Stimulated activated naive CD8-positive, alpha-beta T cell treated with anti-CD3 and anti-CD28 coated beads, Interleukin-15, amount 100 ng/mL, for 72 hours (primary cell): Measurements from ENCODE around the gene DHRS1.
"Not testable (repeated sequence)": the region's sequence is repeated elsewhere in the genome, so short reads cannot be mapped to it uniquely, and the experiment has no call there.

Experiments used
- ATAC-seq: fragments of 150-1000 bp; cut with Tn5 transposase; 2 replicates; pipeline ENCODE4 v1.10.0; 2021; ENCODE audit warnings: mild to moderate bottlenecking, moderate library complexity
- DNase-seq, 2 donors: peaks; one replicate each; pipeline ENCODE4 v3.0.0; 2021 to 2022
- H3K27ac Mint-ChIP-seq, 2 donors: one replicate each; pipeline ENCODE4 v1.8.0; 2022; ENCODE audit warnings: mild to moderate bottlenecking in 2 of 2, mixed read lengths in 2 of 2, moderate library complexity in 2 of 2
- H3K27me3 Mint-ChIP-seq: one replicate; pipeline ENCODE4 v1.8.0; 2022; ENCODE audit warnings: mixed read lengths
- H3K4me1 Mint-ChIP-seq: one replicate; pipeline ENCODE4 v1.8.0; 2022; ENCODE audit warnings: mild to moderate bottlenecking, mixed read lengths
- H3K4me3 Mint-ChIP-seq, 2 donors: one replicate each; pipeline ENCODE4 v1.8.0; 2022; ENCODE audit warnings: mild to moderate bottlenecking in 2 of 2, mixed read lengths in 2 of 2, moderate library complexity in 1 of 2
- H3K9me3 Mint-ChIP-seq, 2 donors: one replicate each; pipeline ENCODE4 v1.8.0; 2022; ENCODE audit warnings: mixed read lengths in 2 of 2

Gene DHRS1

DNA sequence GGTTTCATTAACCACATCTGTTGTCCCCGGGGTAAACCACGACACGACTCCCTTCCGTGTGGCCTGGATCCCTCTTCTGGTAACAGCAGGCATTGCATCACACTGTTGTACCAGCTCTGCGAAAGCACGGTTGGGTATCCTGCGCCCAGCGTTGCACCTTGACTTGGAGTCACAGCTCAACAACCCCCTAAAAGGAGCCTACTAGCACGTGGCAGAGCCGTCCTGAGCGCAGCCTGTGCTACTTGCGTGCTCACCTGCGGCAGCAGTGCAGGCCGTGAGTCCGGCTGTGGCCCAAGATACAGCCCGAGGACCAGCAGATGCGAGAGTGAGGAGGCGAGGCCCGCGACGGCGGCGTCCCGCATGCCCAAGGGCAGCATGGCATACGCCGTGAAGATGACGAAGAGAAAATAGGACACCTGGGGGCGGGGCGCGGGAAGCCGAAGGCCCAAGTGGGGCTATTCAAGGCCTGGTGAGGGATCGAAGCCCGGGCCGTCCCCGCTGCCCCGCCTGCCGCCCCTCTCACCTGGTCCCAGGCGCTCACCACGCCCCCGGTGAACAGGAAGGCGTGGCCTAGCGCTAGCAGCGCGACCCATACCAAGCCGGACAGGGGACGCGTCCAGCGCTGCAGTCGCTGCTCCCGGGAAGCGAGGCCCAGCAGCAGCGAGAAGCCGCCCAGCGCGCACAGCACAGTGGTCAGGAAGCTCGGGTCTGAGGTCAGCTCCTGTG lies 32.9 kb upstream of the DHRS1 start:
- H3K27ac Mint-ChIP-seq: peak overlapping the region; percentile 47 to 88
- peak; percentile 88 for ATAC-seq

DNA sequence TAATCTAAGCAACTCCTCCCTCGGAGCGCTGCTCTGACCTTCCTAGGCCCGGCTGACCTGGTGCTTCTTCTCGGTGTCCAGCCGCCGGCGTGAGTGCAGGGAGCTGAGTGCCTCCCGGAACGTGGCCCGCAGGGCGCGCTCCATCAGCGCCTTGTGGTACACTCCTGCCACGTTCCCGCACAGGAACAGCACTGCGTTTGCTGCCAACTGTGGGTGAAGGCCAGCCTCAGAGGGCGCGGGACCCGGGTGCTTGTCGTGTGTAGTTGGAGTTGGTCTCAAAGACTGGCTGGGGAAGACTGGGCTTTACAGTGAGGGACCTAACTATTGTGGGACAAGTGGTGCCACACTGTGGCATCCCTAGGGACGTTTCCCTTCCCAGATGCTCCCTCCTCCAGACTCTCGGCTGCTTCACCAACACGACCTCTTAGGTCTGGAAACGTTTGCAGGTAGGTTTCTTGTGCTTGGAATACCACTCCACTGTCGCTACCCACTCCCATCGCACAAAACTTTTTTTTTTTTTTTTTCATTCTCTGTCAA lies 32.2 kb upstream of the DHRS1 start:
- Mint-ChIP-seq H3K27me3 (peaks cover 78% of the 10 kb centered on the region), H3K4me3 (peak overlapping the region; percentile 79 to 81), H3K4me1 (peaks cover 70% of the 10 kb centered on the region), H3K9me3 (no peaks in the 10 kb centered on the region), H3K27ac (no peak overlapping the region)
- ATAC-seq (no peak), DNase-seq (no peak)

More for the DNA sequence above, 32.9 kb upstream of the DHRS1 start:
- H3K4me3 Mint-ChIP-seq: peak overlapping the region; percentile 79 to 81
- peaks cover 64% of the 10 kb centered on the region for H3K4me1 Mint-ChIP-seq
- peaks cover 78% of the 10 kb centered on the region for H3K27me3 Mint-ChIP-seq
- DNase-seq: peak; percentile 83 to 89
- H3K9me3 Mint-ChIP-seq: no peaks in the 10 kb centered on the region

DNA sequence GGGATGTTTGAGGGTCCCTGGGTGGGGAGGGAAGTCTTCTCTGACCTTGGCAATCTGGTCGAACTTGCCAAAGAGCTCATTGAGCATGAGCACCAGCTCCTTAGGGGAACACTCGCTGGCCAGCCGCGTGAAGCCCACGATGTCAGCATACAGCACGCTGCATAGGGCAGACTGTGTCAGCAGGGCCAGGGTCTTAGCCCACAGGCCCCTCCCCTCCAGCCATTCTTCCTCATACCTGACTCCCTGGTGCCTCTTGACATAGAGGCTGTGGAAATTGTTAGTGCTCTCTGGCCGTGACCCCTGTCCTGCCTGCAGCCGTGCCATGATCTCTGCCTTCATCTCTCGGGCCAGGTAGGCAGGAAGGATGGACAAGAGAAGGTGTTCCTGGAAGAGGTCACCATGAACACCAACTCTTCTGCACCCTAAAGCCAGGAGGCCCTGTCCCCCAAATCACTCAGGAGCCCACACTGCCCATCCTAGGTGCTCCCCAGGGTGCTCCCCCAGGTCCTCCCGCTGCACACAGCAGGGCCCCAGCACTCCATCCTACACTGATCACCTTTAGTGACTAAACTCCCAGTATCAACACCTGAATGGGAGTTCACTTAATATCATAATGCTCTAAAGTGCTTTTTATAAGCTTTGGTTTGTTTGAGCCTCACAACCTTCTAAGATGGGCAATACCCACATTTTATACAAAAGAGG lies 31.5 kb upstream of the DHRS1 start:
- ATAC-seq: no peak
- Mint-ChIP-seq H3K27ac (no peak overlapping the region), H3K27me3 (peaks cover 73% of the 10 kb centered on the region), H3K4me1 (peaks cover 69% of the 10 kb centered on the region), H3K4me3 (no peak overlapping the region), H3K9me3 (no peaks in the 10 kb centered on the region)
- DNase-seq: no peak

DNA sequence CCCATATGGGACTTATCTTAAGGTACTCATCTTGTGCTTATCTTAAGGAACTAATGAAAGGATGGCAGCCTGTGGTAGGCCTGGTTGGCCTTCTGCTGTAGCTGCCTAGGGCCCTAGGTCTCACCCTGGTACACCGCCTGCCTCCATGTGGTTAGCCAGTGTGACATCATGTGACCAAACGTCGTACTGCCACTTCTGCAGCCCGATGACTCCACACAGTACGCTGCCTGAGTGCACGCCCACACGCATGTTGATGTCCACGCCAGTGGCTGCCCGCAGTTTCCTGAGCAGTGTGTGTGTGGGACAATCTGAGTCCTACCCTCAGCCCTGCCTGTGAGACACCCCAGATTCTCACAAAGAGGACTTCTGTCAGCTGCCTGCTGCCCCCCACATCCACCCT lies 30.2 kb upstream of the DHRS1 start:
- peaks cover 59% of the 10 kb centered on the region for H3K4me1 Mint-ChIP-seq
- DNase-seq (peak in 1 of 2 donors; percentile 61), ATAC-seq (peak; percentile 62)
- H3K4me3 Mint-ChIP-seq: no peak overlapping the region
- no peaks in the 10 kb centered on the region for H3K9me3 Mint-ChIP-seq
- H3K27me3 Mint-ChIP-seq: peaks cover 59% of the 10 kb centered on the region
- H3K27ac Mint-ChIP-seq: no peak overlapping the region

DNA sequence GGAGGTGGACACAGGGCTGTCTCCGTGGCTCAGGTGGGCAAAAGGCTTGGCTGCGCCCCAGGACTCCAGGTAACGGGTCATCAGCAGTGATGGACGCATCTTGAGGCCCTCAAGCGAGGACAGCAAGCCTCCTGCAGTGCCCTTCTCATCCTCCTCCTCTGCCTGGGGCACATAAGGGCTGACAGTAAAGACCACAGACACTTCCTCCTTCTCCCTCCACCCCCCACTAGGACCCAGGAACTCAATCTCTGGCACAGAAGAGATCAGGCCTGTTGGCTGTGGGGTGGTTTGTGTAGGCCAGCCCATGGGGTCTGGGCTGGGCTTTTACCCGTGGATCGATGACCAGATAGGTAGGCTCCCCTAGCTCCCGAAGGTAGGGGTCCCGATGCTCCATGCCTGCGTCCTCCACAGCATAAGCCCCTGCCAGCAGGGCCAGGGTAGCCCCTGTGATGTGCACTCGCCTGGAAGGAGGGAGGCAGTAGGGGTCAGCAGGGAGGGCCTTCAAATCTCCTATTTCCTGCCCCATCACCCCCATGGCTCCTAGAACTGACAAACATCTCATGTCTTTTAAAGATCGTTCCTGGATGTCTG lies 29.6 kb upstream of the DHRS1 start:
- Mint-ChIP-seq H3K4me3 (no peak overlapping the region), H3K9me3 (no peaks in the 10 kb centered on the region), H3K27me3 (peaks cover 54% of the 10 kb centered on the region), H3K4me1 (peaks cover 53% of the 10 kb centered on the region), H3K27ac (no peak overlapping the region)
- ATAC-seq: no peak
- no peak for DNase-seq

DNA sequence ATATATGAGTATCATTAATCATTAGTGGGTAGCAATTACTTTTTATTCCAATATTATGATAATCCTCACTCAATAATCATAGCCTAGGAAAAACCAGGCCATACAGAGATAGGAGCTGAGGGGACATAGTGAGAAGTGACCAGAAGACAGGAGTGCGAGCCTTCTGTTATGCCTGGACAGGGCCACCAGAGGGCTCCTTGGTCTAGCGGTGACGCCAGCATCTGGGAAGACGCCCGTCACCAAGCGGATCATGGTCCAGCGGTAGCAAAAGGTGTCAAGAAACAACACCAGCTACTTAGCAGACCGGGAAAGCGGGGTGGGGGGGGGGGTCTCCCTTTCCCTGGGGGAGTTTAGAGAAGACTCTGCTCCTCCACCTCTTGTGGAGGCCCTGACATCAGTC lies 28.3 kb upstream of the DHRS1 start:
- ATAC-seq, DNase-seq, H3K27ac Mint-ChIP-seq, H3K9me3 Mint-ChIP-seq, H3K4me3 Mint-ChIP-seq: not testable (repeated sequence)
- H3K4me1 Mint-ChIP-seq: peaks cover 43% of the 10 kb centered on the region
- peaks cover 48% of the 10 kb centered on the region for H3K27me3 Mint-ChIP-seq

DNA sequence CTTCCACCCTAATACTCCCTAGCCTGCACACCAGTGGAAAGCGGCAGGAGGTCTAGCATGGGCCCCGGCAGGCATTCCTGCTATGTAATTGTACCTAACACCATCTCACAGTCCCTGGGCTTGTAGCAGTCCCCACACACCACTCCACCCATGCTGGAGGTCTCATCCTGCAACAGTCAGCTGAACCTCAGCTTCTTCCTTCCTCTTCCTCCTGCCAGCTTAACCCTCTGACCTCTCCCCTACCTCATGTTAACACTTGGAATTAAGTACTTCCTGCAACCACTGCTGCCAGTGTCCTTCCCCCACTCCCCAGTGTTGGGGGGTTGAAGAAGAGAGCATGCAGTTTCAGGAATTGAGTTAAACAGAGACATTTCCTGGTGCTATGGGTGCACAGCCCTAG lies 27.7 kb upstream of the DHRS1 start:
- ATAC-seq: no peak
- Mint-ChIP-seq H3K4me1 (peaks cover 37% of the 10 kb centered on the region), H3K27ac (peak overlapping the region in 1 of 2 donors; percentile 63), H3K9me3 (no peaks in the 10 kb centered on the region), H3K4me3 (no peak overlapping the region), H3K27me3 (peaks cover 44% of the 10 kb centered on the region)
- no peak for DNase-seq

DNA sequence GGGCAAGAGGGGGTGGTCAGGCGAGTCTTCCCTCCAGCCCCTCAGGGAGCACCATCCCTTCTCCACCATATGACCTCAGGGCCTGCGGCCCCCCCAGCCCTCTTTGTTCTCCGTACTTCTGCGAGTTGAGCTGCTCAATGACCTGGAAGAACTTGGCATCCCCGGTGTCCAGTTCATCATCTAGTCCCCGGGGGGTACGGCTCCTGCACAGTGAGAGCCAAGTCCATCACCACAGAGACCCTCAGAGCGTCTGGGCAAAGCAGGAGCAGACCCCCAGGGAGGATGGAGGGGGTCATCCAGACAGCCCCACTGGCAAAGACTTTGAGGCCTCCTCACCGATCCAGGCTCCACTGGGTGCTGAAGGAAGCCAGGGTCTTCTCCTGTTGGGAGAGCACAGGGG lies 26.4 kb upstream of the DHRS1 start:
- ATAC-seq (no peak), DNase-seq (no peak)
- H3K4me3 Mint-ChIP-seq: no peak overlapping the region
- peaks cover 27% of the 10 kb centered on the region for H3K4me1 Mint-ChIP-seq
- H3K27ac Mint-ChIP-seq: no peak overlapping the region
- H3K27me3 Mint-ChIP-seq: peaks cover 30% of the 10 kb centered on the region
- no peaks in the 10 kb centered on the region for H3K9me3 Mint-ChIP-seq

DNA sequence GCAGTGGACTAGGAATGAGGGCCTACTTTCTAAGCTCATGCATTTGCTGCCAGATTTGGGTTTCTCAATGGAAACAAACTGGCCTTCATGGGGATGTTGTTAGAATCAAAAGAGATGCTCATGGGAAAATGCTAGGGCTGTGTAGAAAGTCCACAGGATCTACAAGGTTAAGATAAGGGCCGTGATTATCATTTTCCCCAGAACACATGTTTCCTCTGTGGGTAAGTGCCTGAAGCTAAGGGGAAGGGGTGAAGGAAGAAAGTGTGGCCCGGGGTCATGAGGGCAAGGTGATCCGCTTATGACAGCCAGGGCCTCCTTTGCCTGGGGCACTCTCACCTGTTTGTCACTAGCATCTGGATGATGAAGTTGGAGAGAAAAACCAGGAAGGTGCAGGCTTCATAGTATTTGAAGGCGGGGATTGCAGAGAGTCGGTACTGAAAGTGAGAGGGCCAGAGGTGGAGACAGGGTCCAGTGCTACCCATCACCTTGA lies 25.5 kb upstream of the DHRS1 start:
- H3K27me3 Mint-ChIP-seq: peaks cover 26% of the 10 kb centered on the region
- no peak overlapping the region for H3K4me3 Mint-ChIP-seq
- ATAC-seq: no peak
- no peak for DNase-seq
- peaks cover 27% of the 10 kb centered on the region for H3K4me1 Mint-ChIP-seq
- no peaks in the 10 kb centered on the region for H3K9me3 Mint-ChIP-seq
- H3K27ac Mint-ChIP-seq: no peak overlapping the region

DNA sequence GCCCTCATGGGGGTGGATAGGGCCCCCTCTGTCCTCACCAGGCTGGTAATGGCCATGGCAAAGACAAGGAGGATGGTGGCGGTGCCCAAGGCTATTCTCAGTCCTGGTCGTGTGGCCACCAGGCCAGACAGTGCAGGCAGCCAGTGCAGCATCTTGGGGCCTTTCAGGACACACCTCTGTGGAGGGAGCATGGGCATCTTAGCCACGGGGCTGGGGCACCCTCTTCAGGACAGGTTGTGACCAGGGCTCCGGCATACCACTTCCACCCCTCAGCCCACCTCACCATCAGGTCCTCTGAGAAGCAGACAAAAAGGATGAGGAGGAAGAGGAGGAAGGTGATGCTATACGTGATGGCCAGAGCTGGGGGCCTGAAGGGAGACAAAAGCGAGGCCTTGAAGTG lies 24.4 kb upstream of the DHRS1 start:
- Mint-ChIP-seq H3K27ac (no peak overlapping the region), H3K27me3 (peaks cover 26% of the 10 kb centered on the region), H3K9me3 (no peaks in the 10 kb centered on the region), H3K4me1 (peaks cover 18% of the 10 kb centered on the region), H3K4me3 (no peak overlapping the region)
- ATAC-seq (no peak), DNase-seq (no peak)

DNA sequence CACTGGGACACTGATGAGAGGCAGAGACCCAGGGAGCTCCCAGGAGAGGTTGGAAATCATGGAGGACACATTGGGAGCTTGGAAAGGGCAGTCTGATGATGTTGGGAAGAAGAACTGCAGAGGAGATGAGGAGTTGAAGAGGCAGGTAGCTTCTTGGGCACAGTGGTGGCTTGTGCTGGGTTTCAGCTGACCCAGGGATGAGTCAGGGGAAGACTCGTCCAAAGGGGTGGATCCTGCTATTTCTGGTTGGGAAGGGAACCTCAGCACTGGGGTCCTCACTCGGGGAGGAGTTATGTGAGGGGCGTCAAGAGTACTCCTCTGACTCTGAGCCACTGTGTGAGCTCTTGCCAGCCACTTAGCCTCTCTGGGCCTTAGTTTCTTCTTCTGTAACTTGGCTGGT lies 23.8 kb upstream of the DHRS1 start:
- H3K9me3 Mint-ChIP-seq: no peaks in the 10 kb centered on the region
- H3K4me3 Mint-ChIP-seq: no peak overlapping the region
- ATAC-seq: no peak
- no peak for DNase-seq
- peaks cover 26% of the 10 kb centered on the region for H3K27me3 Mint-ChIP-seq
- no peak overlapping the region for H3K27ac Mint-ChIP-seq
- peaks cover 11% of the 10 kb centered on the region for H3K4me1 Mint-ChIP-seq

DNA sequence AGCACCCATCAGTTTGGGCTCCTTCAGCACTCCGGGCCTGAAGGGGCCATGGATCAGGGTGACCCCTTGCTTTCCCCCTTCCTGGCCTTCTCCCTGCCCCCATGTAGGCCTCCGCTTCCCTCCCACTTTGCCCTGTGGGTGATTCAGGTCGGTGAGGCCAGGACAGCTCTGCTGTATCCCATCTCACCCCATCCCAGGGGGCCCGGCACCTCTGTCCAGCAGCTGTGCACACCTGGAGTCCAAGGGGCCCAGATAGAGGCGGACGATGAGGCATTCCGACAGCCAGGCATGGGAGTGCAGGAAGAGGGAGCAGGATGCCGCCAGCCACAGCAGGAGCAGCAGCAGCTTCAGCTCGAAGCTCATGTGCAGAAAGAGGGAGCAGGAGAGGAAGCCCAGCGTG lies 23.1 kb upstream of the DHRS1 start:
- H3K4me1 Mint-ChIP-seq: peaks cover 13% of the 10 kb centered on the region
- H3K27ac Mint-ChIP-seq: no peak overlapping the region
- H3K4me3 Mint-ChIP-seq: no peak overlapping the region
- no peaks in the 10 kb centered on the region for H3K9me3 Mint-ChIP-seq
- no peak for ATAC-seq
- H3K27me3 Mint-ChIP-seq: peaks cover 26% of the 10 kb centered on the region
- DNase-seq: no peak

DNA sequence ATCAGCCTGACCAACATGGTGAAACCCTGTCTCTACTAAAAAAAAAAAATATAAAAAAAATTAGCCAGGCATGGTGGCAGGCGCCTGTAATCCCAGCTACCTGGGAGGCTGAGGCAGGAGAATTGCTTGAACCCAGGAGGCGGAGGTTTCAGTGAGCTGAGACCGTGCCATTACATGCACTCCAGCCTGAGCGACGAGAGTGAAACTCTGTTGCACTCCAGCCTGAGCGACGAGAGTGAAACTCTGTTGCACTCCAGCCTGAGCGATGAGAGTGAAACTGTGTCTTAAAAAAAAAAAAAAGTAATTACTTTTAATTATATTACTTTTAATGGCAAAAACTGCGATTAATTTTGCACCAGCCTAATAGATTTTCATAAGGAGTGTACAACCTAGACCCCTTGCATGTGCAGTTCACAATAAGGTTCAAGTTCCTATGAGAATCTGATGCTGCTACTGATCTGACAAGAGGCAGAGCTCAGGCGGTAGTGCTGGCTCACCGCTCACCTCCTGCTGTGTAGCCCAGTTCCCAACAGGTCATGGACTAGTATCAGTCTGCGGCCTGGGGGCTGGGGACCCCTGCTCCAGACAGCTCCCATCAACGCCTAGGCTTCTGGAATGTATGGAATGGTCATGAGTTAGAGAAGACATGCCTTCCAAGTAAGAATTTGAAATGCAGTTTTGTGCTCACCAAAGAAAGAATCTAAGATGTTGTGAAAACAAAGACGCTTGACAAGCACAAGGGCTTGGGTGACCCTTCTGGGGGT lies 21.8 kb upstream of the DHRS1 start:
- ATAC-seq (no peak), DNase-seq (no peak)
- H3K9me3 Mint-ChIP-seq: no peaks in the 10 kb centered on the region
- H3K27ac Mint-ChIP-seq: no peak overlapping the region
- H3K4me1 Mint-ChIP-seq: peaks cover 16% of the 10 kb centered on the region
- peaks cover 26% of the 10 kb centered on the region for H3K27me3 Mint-ChIP-seq
- H3K4me3 Mint-ChIP-seq: no peak overlapping the region

DNA sequence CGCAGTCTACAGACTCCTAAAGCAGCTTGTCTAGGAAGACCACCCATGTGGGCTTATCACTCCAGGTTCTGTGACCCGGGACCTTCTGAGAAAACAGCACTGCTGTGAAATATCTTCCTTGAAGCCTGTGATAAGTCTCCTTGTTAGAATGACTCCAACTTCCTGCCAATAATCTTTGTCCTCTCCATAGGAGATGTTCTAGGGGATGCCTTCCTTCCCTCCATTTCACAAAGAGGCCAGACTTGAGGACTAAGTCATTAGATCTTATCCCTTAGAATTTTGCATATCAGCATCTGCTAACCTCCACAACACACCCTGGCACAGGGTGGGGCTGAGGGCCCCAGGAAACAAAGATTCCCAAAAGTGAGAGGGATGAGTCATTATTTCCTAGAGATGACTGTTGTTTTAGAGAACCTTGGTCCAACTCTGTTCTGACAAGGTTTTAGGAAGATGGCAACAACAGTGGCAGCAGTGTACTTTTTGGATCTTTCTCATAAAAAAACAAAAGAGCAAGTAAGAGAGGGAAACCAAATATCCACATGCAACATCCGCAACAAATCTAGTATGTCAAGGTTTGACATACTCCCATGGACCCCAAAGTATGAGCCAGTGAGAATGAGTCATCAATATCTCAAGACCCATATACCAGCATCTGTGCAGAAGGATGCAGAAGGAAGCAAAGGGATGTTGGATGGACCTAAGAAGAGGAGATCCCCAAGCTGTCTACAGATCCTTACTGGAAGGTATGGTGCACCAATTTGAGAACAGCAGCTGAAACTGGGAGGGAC lies 17.8 kb upstream of the DHRS1 start:
- no peaks in the 10 kb centered on the region for H3K9me3 Mint-ChIP-seq
- peaks cover 53% of the 10 kb centered on the region for H3K4me1 Mint-ChIP-seq
- peak overlapping the region in 1 of 2 donors; percentile 52 for H3K27ac Mint-ChIP-seq
- DNase-seq (no peak), ATAC-seq (no peak)
- H3K4me3 Mint-ChIP-seq: no peak overlapping the region
- H3K27me3 Mint-ChIP-seq: peaks cover 17% of the 10 kb centered on the region

DNA sequence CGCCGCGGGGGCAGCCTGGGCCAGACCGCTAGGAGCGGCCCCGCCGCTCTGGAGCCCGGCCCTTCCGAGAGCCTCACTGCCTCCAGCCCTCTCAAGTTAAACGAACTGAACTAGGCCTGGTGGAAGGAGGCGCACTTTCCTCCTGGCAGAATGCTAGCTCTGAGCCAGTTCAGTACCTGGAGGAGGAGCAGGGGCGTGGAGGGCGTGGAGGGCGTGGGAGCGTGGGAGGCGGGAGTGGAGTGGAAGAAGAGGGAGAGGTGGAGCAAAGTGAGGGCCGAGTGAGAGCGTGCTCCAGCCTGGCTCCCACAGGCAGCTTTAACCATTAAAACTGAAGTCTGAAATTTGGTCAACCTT lies 17.0 kb upstream of the DHRS1 start:
- ATAC-seq (no peak), DNase-seq (no peak)
- H3K27me3 Mint-ChIP-seq: peaks cover 17% of the 10 kb centered on the region
- no peak overlapping the region for H3K27ac Mint-ChIP-seq
- no peaks in the 10 kb centered on the region for H3K9me3 Mint-ChIP-seq
- no peak overlapping the region for H3K4me3 Mint-ChIP-seq
- H3K4me1 Mint-ChIP-seq: peaks cover 61% of the 10 kb centered on the region
